Measurements from ENCODE around the gene DFFA.
"Not testable (repeated sequence)": the region's sequence is repeated elsewhere in the genome, so short reads cannot be mapped to it uniquely, and the experiment has no call there.

Gene DFFA

GRCh38 chr1:10504249-10504648 is 31.9 kb upstream of the DFFA start:
- DNase-seq, result no peak

DNA sequence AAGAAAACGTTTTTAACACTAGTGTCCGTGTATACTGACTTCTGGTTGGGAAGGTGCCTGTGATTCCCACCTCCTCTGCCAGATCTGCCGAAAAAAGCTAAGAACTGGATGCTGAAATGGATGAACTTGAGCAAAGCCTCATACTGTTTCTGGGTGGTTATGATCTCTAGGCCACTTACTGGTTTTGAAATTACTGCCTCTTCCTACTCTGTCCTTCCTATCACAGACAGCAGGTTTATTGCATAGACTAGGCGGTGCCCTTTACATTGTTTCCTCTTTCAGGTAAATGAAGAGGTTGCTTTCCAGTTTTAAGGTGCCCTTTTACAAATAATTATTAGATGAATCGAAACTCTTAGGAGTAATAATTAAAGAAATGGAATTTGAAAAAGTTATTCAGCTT is 29.9 kb upstream of the DFFA start:
- DNase-seq, result no peak

DNA sequence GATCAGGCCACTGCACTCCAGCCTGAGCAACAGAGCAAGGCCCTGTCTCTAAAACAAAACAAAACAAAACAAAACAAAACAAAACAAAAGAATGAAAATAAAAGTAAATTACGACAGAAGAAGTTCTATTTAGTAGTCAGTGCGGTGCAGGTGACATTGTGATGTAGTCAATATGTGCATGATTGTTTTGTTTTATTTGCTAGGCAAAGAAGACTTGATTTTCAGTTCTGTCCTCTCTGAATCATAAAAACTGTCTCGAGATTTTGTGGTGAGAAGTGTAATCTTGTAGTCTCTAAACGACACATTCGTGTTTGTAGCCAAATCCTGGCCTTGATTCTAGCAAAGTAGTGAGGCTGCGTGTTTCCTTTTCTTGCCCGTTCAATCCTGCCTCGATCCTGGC is 25.9 kb upstream of the DFFA start:
- DNase-seq, result no peak

GRCh38 chr1:10497109-10497508 is 24.8 kb upstream of the DFFA start:
- DNase-seq, result no peak

DNA sequence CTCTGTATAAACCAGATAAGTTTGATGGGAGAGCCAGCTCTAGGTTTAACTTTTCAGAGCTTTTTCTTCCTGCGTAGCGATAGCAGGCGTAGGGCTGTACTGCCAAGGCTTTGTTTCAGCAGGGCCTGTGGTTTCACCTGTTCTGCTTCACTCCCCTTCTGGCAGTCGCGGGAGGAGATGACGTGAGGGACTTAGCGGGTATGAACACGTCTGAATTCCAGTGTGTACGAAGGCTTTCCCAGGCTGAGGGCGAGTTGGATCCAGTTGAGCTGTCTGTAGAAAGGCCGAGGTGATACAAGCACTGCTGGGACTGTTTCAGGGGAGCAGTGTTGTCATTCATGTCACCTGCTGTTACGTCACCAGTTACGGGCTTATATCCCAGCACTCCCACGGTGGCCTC is 23.6 kb upstream of the DFFA start:
- no peak for DNase-seq

- DNase-seq, result peak; percentile 42
Measured at GRCh38 chr1:10495475-10495817, 23.1 kb upstream of the DFFA start.

GRCh38 chr1:10494754-10495474 is 22.6 kb upstream of the DFFA start:
- DNase-seq, result peak; percentile 94

- no peak for DNase-seq
Measured at GRCh38 chr1:10494418-10494753, 22.1 kb upstream of the DFFA start.

GRCh38 chr1:10490286-10490970 is 18.1 kb upstream of the DFFA start:
- no peak for DNase-seq

DNA sequence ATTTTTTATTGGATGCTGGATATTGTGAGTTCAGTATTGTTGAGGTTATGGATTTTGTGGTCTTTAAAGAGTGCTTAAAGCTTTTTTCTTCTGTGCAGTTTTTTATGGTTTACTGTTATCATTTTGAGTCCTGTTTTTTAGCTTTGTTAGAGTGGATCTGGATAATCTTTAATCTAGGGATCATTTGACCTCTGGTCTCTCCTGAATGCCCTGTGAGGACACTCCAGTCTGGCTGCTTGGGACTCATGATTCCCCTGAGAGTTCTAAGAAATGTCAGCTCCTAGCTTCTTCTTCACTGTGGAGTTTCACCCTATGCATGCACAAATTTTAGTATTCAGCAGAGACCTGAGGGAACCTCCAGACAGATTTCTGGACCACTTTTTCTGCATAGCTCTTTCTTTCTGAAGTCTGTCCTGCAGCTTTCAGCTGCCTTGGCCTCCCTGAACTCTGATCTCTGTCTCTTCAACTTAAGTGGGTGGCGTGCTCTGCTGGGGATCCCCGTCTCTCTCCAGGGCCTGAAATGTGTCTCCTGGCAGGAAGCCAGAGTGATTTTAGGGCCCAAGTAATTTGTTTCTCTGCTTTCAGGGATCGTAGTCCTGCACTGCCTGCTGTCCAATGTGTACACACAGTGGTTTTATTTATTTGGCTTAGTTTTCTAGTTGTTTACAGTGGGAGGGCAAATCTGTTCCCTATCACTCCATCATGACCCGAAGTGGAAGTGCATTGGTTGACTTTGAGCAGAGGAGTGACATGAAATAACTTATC is 17.1 kb upstream of the DFFA start:
- no peak for DNase-seq

GRCh38 chr1:10484521-10484920 is 12.2 kb upstream of the DFFA start:
- DNase-seq, result no peak

- no peak for DNase-seq
Measured at GRCh38 chr1:10480614-10481013, 8.3 kb upstream of the DFFA start.

DNA sequence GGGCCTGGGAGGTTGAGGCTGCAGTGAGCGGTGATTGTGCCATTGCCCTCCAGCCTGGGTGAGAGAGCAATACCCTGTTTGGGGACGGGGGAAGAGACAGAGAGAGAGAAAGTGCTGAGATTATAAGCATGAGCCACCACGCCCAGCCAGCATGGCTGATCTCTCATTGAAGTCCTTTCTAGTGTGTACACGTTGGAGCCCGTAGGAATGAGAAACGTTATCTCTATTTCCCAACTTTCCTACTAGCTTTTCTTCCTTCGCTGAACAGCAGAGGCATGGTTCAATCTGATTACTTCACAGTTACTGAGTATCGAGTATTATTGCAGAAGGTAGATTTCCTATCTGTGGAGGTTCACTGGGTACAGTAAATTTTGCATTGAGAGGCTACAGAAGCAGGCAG is 7.0 kb upstream of the DFFA start:
- DNase-seq, result no peak

DNA sequence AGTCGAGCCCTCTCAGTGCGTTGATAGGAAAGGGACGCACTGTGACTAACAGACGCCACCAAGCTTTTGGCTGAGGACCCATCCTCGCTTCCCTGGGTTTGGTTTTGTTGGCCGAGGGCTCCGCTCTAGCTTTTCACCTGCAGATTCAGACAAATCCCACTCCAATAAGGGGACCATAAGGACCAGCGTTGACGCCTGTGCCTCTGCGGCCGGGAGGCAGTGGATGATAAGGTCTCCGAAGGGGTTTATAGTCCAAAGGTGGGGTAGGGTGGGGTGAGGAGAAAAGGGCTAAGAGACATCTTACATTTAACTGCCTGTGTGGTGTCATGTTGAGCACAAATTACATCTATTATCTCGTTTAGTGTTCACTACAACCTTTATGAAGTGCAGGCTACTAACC is 3.2 kb upstream of the DFFA start:
- DNase-seq, result no peak

DNA sequence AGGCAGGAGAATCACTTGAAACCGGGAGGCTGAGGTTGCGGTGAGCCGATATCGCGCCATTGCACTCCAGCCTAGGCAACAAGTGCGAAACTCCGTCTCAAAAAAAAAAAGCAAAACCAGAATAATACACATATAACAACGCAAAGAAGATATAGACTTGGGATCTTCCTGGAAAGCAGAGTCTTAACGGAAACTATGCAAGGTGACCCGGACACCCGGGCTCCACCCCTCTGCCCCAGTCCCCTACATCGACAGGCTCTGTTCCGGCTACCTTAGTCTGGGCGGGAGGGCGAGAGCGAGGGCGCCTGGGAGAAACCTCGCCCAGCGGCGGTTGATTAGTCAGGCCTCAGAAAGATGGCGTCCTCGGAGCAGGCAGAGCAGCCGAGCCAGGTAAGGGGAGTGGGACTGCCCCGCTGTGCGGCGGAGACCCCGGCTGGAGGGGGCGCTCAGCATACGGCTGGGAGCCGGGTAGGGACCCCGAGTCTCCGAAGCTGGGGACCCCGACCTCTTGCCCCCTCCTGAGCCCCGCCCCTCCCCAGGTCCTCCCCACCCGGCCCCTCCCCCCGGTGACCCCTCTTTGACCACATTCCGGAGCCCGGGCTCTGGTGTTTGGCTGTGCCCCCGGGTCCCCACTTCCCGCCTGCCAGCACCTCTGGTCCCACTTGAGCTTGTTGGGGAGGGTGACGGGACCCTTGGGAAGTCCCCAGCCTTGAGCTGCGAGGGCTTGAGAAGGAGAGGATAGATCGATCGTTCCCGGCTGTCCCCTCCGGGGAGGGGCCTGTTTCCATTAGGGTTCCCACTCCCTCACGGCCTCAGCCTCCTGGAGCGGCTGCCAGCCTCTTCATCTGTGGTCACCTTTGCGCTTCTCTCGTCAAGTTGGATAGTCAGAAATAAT is 2.5 kb upstream of the DFFA start, which contains the start of gene PEX14:
PEX14 (plus strand) TSS at position 338 of the 895 bp plus-strand sequence; CDS start at position 355, 17 bp downstream.
- peak; percentile 90 for DNase-seq

DNA sequence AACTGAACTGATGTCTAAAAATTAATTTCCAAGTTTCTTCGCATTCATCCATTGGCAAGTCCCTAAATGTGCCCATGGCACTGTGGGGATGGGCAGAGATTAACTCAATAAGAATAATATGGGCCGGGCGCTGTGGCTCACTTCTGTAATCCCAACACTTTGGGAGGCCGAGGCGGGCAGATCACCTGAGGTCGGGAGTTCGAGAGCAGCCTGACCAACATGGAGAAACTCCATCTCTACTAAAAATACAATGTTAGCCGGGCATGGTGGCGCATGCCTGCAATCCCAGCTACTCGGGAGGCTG is 1.9 kb upstream of the DFFA start:
- DNase-seq, result not testable (repeated sequence)

GRCh38 chr1:10473145-10473765 is 926 bp upstream of the DFFA start:
- DNase-seq, result no peak

DNA sequence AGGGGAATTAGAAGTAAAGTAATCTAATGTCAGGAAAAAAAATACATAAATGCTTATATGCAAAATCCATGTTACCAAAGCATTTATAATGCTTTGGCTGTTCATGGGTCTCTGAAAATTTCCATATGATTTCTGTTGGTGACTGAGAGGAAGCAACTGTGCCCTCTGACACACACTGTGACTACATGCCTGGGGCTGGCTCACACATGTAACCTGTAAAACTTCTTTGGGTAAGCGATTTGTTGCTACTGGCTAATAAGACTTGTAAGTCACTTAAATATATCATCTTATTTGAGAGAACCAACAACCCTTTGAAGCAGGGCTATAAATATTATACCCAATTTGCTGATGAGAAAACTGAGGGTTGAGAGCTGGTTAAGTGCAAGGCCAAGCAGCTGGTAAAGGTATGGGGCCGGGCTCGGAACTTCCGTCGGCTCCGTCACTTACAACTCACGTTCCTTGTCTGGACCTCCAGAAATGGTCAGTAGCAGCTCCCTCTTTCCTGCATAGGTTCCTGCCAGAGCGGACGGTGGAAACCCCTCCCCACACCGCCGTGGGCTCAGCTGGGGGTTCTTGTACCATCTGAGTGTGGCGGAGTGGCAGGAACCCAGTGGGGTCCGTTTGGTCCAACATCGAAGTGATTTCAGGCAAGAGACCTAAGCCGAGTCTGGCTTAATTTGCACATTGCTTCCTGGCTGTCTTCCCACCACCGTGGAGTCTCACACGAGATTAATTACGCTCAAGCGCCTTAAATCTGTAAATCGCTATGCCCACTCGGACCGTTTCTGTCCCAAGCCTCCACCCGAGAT is 714 bp downstream of the DFFA start:
- DNase-seq, result peak; percentile 29

DNA sequence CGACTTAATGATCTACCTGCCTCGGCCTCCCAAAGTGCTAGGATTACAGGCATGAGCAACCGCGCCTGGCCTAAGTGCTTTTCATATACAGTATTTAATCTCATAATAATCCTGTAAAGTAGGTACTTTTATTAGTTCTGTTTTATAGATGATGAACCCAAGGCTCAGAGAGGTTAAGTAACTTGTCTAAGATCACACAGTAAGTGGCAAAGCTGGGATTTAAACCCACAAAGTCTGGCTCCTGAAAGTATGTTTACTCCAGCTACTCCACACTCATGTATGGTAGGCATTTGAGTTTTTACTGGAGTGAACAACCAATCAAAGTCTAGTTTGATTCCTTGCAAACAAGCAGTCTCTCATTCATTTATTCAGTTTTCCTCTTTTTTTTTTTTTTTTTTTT is 2.3 kb downstream of the DFFA start:
- DNase-seq, result no peak

GRCh38 chr1:10467078-10467477 is 5.3 kb downstream of the DFFA start:
- no peak for DNase-seq

- DNase-seq, result no peak
Measured at GRCh38 chr1:10459184-10459583, 13.1 kb downstream of the DFFA start.

DNA sequence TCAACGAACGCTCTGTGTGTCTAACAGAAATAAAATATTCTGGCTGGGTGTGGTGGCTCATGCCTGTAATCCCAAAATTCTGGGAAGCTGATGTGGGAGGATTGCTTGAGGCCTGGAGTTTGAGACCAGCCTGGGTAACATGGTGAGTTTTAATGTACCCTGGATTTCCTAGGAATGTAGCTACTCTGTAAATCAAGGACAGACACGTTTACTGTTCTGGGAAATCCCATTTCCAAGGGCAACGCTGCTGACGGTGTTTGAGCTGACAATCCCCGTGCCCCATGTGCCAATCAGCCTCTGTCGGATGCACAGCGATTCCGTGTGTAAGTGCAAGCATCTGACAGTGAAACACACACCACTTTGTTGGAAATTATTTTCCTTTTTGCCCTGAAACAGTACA is 14.5 kb downstream of the DFFA start:
- DNase-seq, result no peak

All from stimulated activated CD8-positive, alpha-beta memory T cell treated with anti-CD3 and anti-CD28 coated beads, Interleukin-4, amount 100 ng/mL, for 48 hours (primary cell).